Measurements from ENCODE around the gene NLRP6.

NLRP6 gene

GRCh38 chr11:295351-296170 is 17.4 kb downstream of the NLRP6 start:
- Histone ChIP-seq H3K4me1 (ENCODE audit: control insufficient read depth, low read length) (0 out of 2 replicates have a peak, but pooled peaks cover under 1% of the 10 kb centered on the region), H3K9me3 (ENCODE audit: control insufficient read depth, insufficient read depth, low read length) (no peaks in the 10 kb centered on the region), H3F3A (ENCODE audit: control insufficient read depth, insufficient read depth) (no peaks in the 10 kb centered on the region), H3K36me3 (ENCODE audit: control insufficient read depth, low read length) (no peaks in the 10 kb centered on the region), H3K27ac (ENCODE audit: low read depth, low read length) (no peak overlapping the region), H3K27me3 (ENCODE audit: control insufficient read depth, low read length) (peaks cover 5% of the 10 kb centered on the region; the same call in 1 of the 2 replicates), H3K4me3 (ENCODE audit: low read length) (no peak overlapping the region), H3K79me2 (ENCODE audit: control insufficient read depth, low read length) (no peaks in the 10 kb centered on the region), H4K20me1 (ENCODE audit: control insufficient read depth, insufficient read depth, low read depth, low read length) (no peaks in the 10 kb centered on the region), H3K9me2 (replicated peaks; ENCODE audit: control insufficient read depth, low read length) (no peaks in the 10 kb centered on the region), H3K4me2 (ENCODE audit: low read length) (no peak overlapping the region)
- TF ChIP-seq CTCF (IDR thresholded peaks at IDR 0.05; ENCODE audit: low read depth, low read length, poor library complexity, severe bottlenecking), result no peak
- no peak for TF ChIP-seq EZH2phosphoT487 (IDR thresholded peaks at IDR 0.05; ENCODE audit: borderline replicate concordance, low read length)

GRCh38 chr11:296171-297050 is 18.2 kb downstream of the NLRP6 start:
- Histone ChIP-seq H3K9me2 (replicated peaks; ENCODE audit: control insufficient read depth, low read length) (no peaks in the 10 kb centered on the region), H3K9me3 (ENCODE audit: control insufficient read depth, insufficient read depth, low read length) (no peaks in the 10 kb centered on the region), H3K4me3 (ENCODE audit: low read length) (no peak overlapping the region), H3K4me1 (ENCODE audit: control insufficient read depth, low read length) (no peaks in the 10 kb centered on the region), H3K27me3 (ENCODE audit: control insufficient read depth, low read length) (peaks cover 6% of the 10 kb centered on the region; the same call in 1 of the 2 replicates), H3F3A (ENCODE audit: control insufficient read depth, insufficient read depth) (no peaks in the 10 kb centered on the region), H4K20me1 (ENCODE audit: control insufficient read depth, insufficient read depth, low read depth, low read length) (no peaks in the 10 kb centered on the region), H3K79me2 (ENCODE audit: control insufficient read depth, low read length) (no peaks in the 10 kb centered on the region), H3K4me2 (ENCODE audit: low read length) (no peak overlapping the region), H3K27ac (ENCODE audit: low read depth, low read length) (no peak overlapping the region), H3K36me3 (ENCODE audit: control insufficient read depth, low read length) (no peaks in the 10 kb centered on the region)
- TF ChIP-seq CTCF (IDR thresholded peaks at IDR 0.05; ENCODE audit: low read depth, low read length, poor library complexity, severe bottlenecking) (no peak), EZH2phosphoT487 (IDR thresholded peaks at IDR 0.05; ENCODE audit: borderline replicate concordance, low read length) (no peak)

- H4K20me1 ChIP-seq (ENCODE audit: control insufficient read depth, insufficient read depth, low read depth, low read length), result no peaks in the 10 kb centered on the region
- no peaks in the 10 kb centered on the region for H3K36me3 ChIP-seq (ENCODE audit: control insufficient read depth, low read length)
- H3K9me3 ChIP-seq (ENCODE audit: control insufficient read depth, insufficient read depth, low read length), result no peaks in the 10 kb centered on the region
- H3K79me2 ChIP-seq (ENCODE audit: control insufficient read depth, low read length), result no peaks in the 10 kb centered on the region
- no peaks in the 10 kb centered on the region for H3K9me2 ChIP-seq (replicated peaks; ENCODE audit: control insufficient read depth, low read length)
- H3K4me2 ChIP-seq (ENCODE audit: low read length), result no peak overlapping the region
- no peak overlapping the region for H3K27ac ChIP-seq (ENCODE audit: low read depth, low read length)
- no peaks in the 10 kb centered on the region for H3K4me1 ChIP-seq (ENCODE audit: control insufficient read depth, low read length)
- H3F3A ChIP-seq (ENCODE audit: control insufficient read depth, insufficient read depth), result no peaks in the 10 kb centered on the region
- H3K4me3 ChIP-seq (ENCODE audit: low read length), result no peak overlapping the region
- H3K27me3 ChIP-seq (ENCODE audit: control insufficient read depth, low read length), result peaks cover 6% of the 10 kb centered on the region; the same call in 1 of the 2 replicates
- TF ChIP-seq EZH2phosphoT487 (IDR thresholded peaks at IDR 0.05; ENCODE audit: borderline replicate concordance, low read length) (no peak), CTCF (IDR thresholded peaks at IDR 0.05; ENCODE audit: low read depth, low read length, poor library complexity, severe bottlenecking) (no peak)
Observed at GRCh38 chr11:297051-297585, 18.9 kb downstream of the NLRP6 start.
